Activated effector memory CD4-positive, alpha-beta T cell treated with Interleukin-2 at 50 U/mL for 16 hours (primary cell): ENCODE results near the gene AMHR2.
A peak's percentile ranks its signal among the peaks of the same experiment; 100 is the strongest.
"Not testable (repeated sequence)": the region's sequence is repeated elsewhere in the genome, so short reads cannot be mapped to it uniquely, and the experiment has no call there.

Experiments used
- DNase-seq: peaks from one replicate; pipeline ENCODE4 v3.0.0-alpha.2; 2020

The AMHR2 gene

GRCh38 chr12:53423597-53423996, at the start of gene AMHR2:
AMHR2 (plus strand) TSS chr12:53423855; CDS start chr12:53423935, 80 bp downstream.
- DNase-seq = no peak

- not testable (repeated sequence) for DNase-seq
Measured at GRCh38 chr12:53374277-53374676, 49.4 kb upstream of the AMHR2 start.

- no peak for DNase-seq
Measured at GRCh38 chr12:53376747-53377146, 46.9 kb upstream of the AMHR2 start.

- no peak for DNase-seq
Measured at GRCh38 chr12:53378222-53378621, 45.4 kb upstream of the AMHR2 start.

GRCh38 chr12:53378724-53379388, 44.8 kb upstream of the AMHR2 start:
- no peak for DNase-seq

GRCh38 chr12:53379389-53380103, 44.1 kb upstream of the AMHR2 start:
- DNase-seq = peak; percentile 99

GRCh38 chr12:53380104-53380793, 43.4 kb upstream of the AMHR2 start, which contains the start of gene SP1:
SP1 (plus strand) TSS chr12:53380176; CDS start chr12:53380292, 116 bp downstream.
- peak; percentile 82 for DNase-seq

GRCh38 chr12:53380794-53381730, 42.6 kb upstream of the AMHR2 start:
- no peak for DNase-seq

GRCh38 chr12:53381731-53382630, 41.7 kb upstream of the AMHR2 start:
- DNase-seq = no peak

- no peak for DNase-seq
Measured at GRCh38 chr12:53383258-53383657, 40.4 kb upstream of the AMHR2 start.

- DNase-seq = not testable (repeated sequence)
Measured at GRCh38 chr12:53386381-53386780, 37.3 kb upstream of the AMHR2 start.

- no peak for DNase-seq
Measured at GRCh38 chr12:53388932-53389331, 34.7 kb upstream of the AMHR2 start.

GRCh38 chr12:53389702-53390101, 34.0 kb upstream of the AMHR2 start:
- no peak for DNase-seq

- DNase-seq = no peak
Measured at GRCh38 chr12:53391724-53392123, 31.9 kb upstream of the AMHR2 start.

GRCh38 chr12:53399896-53400295, 23.8 kb upstream of the AMHR2 start:
- DNase-seq = no peak

- not testable (repeated sequence) for DNase-seq
Measured at GRCh38 chr12:53402351-53402750, 21.3 kb upstream of the AMHR2 start.

- no peak for DNase-seq
Measured at GRCh38 chr12:53402871-53403270, 20.8 kb upstream of the AMHR2 start.

GRCh38 chr12:53410951-53411350, 12.7 kb upstream of the AMHR2 start:
- no peak for DNase-seq

- no peak for DNase-seq
Measured at GRCh38 chr12:53413485-53414204, 10.0 kb upstream of the AMHR2 start.

GRCh38 chr12:53414756-53415417, 8.8 kb upstream of the AMHR2 start:
- no peak for DNase-seq
